ENCODE data around the gene WIPI1. TPM values are rescaled to one million over a fixed set of nuclear protein-coding genes. Genes with fewer than 3 reads are reported as not detected.
"Not testable (repeated sequence)": the region's sequence is repeated elsewhere in the genome, so short reads cannot be mapped to it uniquely, and the experiment has no call there.

The WIPI1 gene
- total and polyA plus RNA-seq, 4 experiments from 2014 or later = 4.4 to 12.3 (median 9.9) TPM

- DNase-seq = no peak
- H3K27ac Mint-ChIP-seq = peak overlapping the region in 3 of 7 donors; percentile 53 to 84 (median 58)
- no peaks in the 10 kb centered on the region for H3K9me3 Mint-ChIP-seq
- H3K4me3 Mint-ChIP-seq = no peak overlapping the region
- Histone ChIP-seq H3K27ac (ENCODE audit: low read depth, low read length) (no peak overlapping the region), H3K36me3 (ENCODE audit: insufficient read depth, low read length) (no peaks in the 10 kb centered on the region), H3K4me3 (ENCODE audit: low read length in 2 of 2) (no peak overlapping the region), H3K9me3 (ENCODE audit: control insufficient read depth in 1 of 2, low read length in 2 of 2) (no peaks in the 10 kb centered on the region), H3K4me1 (ENCODE audit: insufficient read depth, low read length) (peaks cover 14% of the 10 kb centered on the region), H3K27me3 (ENCODE audit: insufficient read depth, low read length) (no peaks in the 10 kb centered on the region)
- intact Hi-C loops (cut with micrococcal nuclease) = no loop called here
- no peaks in the 10 kb centered on the region for H3K36me3 Mint-ChIP-seq
- peaks cover 12 to 22% (median 17%) of the 10 kb centered on the region in 4 donors for H3K4me1 Mint-ChIP-seq
- H3K27me3 Mint-ChIP-seq = peaks cover under 1 to 2% of the 10 kb centered on the region in 2 donors
- ChIA-PET POLR2A (ENCODE audit: partially characterized antibody) (interaction anchor here (1.0 kb wide), 2 partner anchors 17 to 314 kb away, joined by 3 read pairs; partner anchors contain the start of gene PRKAR1A), CTCF (ENCODE audit: partially characterized antibody) (no interaction called here)
These were observed 37.8 kb upstream of the WIPI1 start for GRCh38 chr17:68495081-68495480.

- CTCF ChIA-PET (ENCODE audit: partially characterized antibody) = interaction anchor here (1.3 kb wide), 1 partner anchor 10 kb away, joined by 3 read pairs; no protein-coding TSS in a partner anchor
- H3K27ac Mint-ChIP-seq; H3K4me3 Mint-ChIP-seq; H3K27me3 ChIP-seq (ENCODE audit: insufficient read depth, low read length); intact Hi-C loops (cut with micrococcal nuclease); H3K9me3 ChIP-seq (ENCODE audit: control insufficient read depth in 1 of 2, low read length in 2 of 2); POLR2A ChIA-PET (ENCODE audit: partially characterized antibody); H3K9me3 Mint-ChIP-seq; H3K4me3 ChIP-seq (ENCODE audit: low read length in 2 of 2); H3K36me3 Mint-ChIP-seq; DNase-seq; H3K27me3 Mint-ChIP-seq; H3K36me3 ChIP-seq (ENCODE audit: insufficient read depth, low read length); H3K27ac ChIP-seq (ENCODE audit: low read depth, low read length): not testable (repeated sequence)
- H3K4me1 Mint-ChIP-seq = peaks cover 9 to 15% (median 12%) of the 10 kb centered on the region in 4 donors
- peaks cover 12% of the 10 kb centered on the region for H3K4me1 ChIP-seq (ENCODE audit: insufficient read depth, low read length)
These were observed 35.2 kb upstream of the WIPI1 start for GRCh38 chr17:68492394-68493054.

- ChIA-PET POLR2A (ENCODE audit: partially characterized antibody) (no interaction called here), CTCF (ENCODE audit: partially characterized antibody) (no interaction called here)
- no peak for DNase-seq
- Histone ChIP-seq H3K27me3 (ENCODE audit: insufficient read depth, low read length) (no peaks in the 10 kb centered on the region), H3K27ac (ENCODE audit: low read depth, low read length) (no peak overlapping the region), H3K4me3 (ENCODE audit: low read length in 2 of 2) (no peak overlapping the region), H3K36me3 (ENCODE audit: insufficient read depth, low read length) (no peaks in the 10 kb centered on the region), H3K9me3 (ENCODE audit: control insufficient read depth in 1 of 2, low read length in 2 of 2) (no peaks in the 10 kb centered on the region), H3K4me1 (ENCODE audit: insufficient read depth, low read length) (peaks cover 17% of the 10 kb centered on the region)
- Mint-ChIP-seq H3K27me3 (no peaks in the 10 kb centered on the region), H3K36me3 (no peaks in the 10 kb centered on the region), H3K27ac (no peak overlapping the region), H3K9me3 (no peaks in the 10 kb centered on the region), H3K4me1 (peaks cover 11 to 19% (median 15%) of the 10 kb centered on the region in 4 donors), H3K4me3 (no peak overlapping the region)
- intact Hi-C loops (cut with micrococcal nuclease) = no loop called here
These were observed 34.3 kb upstream of the WIPI1 start for GRCh38 chr17:68491381-68492231.

GRCh38 chr17:68489919-68490318, 32.6 kb upstream of the WIPI1 start:
- Histone ChIP-seq H3K27me3 (ENCODE audit: insufficient read depth, low read length) (no peaks in the 10 kb centered on the region), H3K4me3 (ENCODE audit: low read length in 2 of 2) (no peak overlapping the region), H3K4me1 (ENCODE audit: insufficient read depth, low read length) (peaks cover 17% of the 10 kb centered on the region), H3K27ac (ENCODE audit: low read depth, low read length) (no peak overlapping the region), H3K9me3 (ENCODE audit: control insufficient read depth in 1 of 2, low read length in 2 of 2) (no peaks in the 10 kb centered on the region), H3K36me3 (ENCODE audit: insufficient read depth, low read length) (no peaks in the 10 kb centered on the region)
- Mint-ChIP-seq H3K4me1 (peaks cover 11 to 17% (median 12%) of the 10 kb centered on the region in 4 donors), H3K4me3 (no peak overlapping the region), H3K27me3 (peaks cover 0 to 1% of the 10 kb centered on the region in 2 donors), H3K27ac (peak overlapping the region in 1 of 7 donors; percentile 48), H3K36me3 (no peaks in the 10 kb centered on the region), H3K9me3 (no peaks in the 10 kb centered on the region)
- ChIA-PET POLR2A (ENCODE audit: partially characterized antibody) (no interaction called here), CTCF (ENCODE audit: partially characterized antibody) (interaction anchor here (1.1 kb wide), 1 partner anchor 9 kb away, joined by 3 read pairs; no protein-coding TSS in a partner anchor)
- intact Hi-C loops (cut with micrococcal nuclease) = no loop called here
- DNase-seq = no peak

- H3K27me3 ChIP-seq (ENCODE audit: insufficient read depth, low read length) = no peaks in the 10 kb centered on the region
- no peak overlapping the region for H3K27ac Mint-ChIP-seq
- intact Hi-C loops (cut with micrococcal nuclease) = no loop called here
- H3K9me3 Mint-ChIP-seq = peaks cover 0 to 7% (median 4%) of the 10 kb centered on the region in 8 donors
- peaks cover 0 to 5% of the 10 kb centered on the region in 2 donors for H3K36me3 Mint-ChIP-seq
- peaks cover 2 to 8% of the 10 kb centered on the region in 2 donors for H3K27me3 Mint-ChIP-seq
- POLR2A ChIA-PET (ENCODE audit: partially characterized antibody) = no interaction called here
- no peak overlapping the region for H3K4me3 Mint-ChIP-seq
- H3K4me1 Mint-ChIP-seq = peaks cover 11 to 14% (median 12%) of the 10 kb centered on the region in 4 donors
- DNase-seq = no peak
- CTCF ChIA-PET (ENCODE audit: partially characterized antibody) = no interaction called here
- no peaks in the 10 kb centered on the region for H3K36me3 ChIP-seq (ENCODE audit: insufficient read depth, low read length)
- peaks cover 17% of the 10 kb centered on the region for H3K4me1 ChIP-seq (ENCODE audit: insufficient read depth, low read length)
- no peak overlapping the region for H3K27ac ChIP-seq (ENCODE audit: low read depth, low read length)
- no peaks in the 10 kb centered on the region for H3K9me3 ChIP-seq (ENCODE audit: control insufficient read depth in 1 of 2, low read length in 2 of 2)
- no peak overlapping the region for H3K4me3 ChIP-seq (ENCODE audit: low read length in 2 of 2)
These were observed 27.2 kb upstream of the WIPI1 start for GRCh38 chr17:68484458-68484857.

- POLR2A ChIA-PET (ENCODE audit: partially characterized antibody) = interaction anchor here (1.5 kb wide), 1 partner anchor 11 kb away, joined by 4 read pairs; no protein-coding TSS in a partner anchor
- Histone ChIP-seq H3K4me3 (ENCODE audit: low read length in 2 of 2) (no peak overlapping the region), H3K9me3 (ENCODE audit: control insufficient read depth in 1 of 2, low read length in 2 of 2) (no peaks in the 10 kb centered on the region), H3K36me3 (ENCODE audit: insufficient read depth, low read length) (no peaks in the 10 kb centered on the region), H3K4me1 (ENCODE audit: insufficient read depth, low read length) (peaks cover 6% of the 10 kb centered on the region), H3K27me3 (ENCODE audit: insufficient read depth, low read length) (no peaks in the 10 kb centered on the region), H3K27ac (ENCODE audit: low read depth, low read length) (no peak overlapping the region)
- Mint-ChIP-seq H3K36me3 (peaks cover 0 to 8% of the 10 kb centered on the region in 2 donors), H3K4me1 (peaks cover 4 to 6% (median 5%) of the 10 kb centered on the region in 4 donors), H3K9me3 (peaks cover 0 to 10% (median 5%) of the 10 kb centered on the region in 8 donors), H3K27ac (no peak overlapping the region), H3K4me3 (no peak overlapping the region), H3K27me3 (peaks cover 5 to 10% of the 10 kb centered on the region in 2 donors)
- CTCF ChIA-PET (ENCODE audit: partially characterized antibody) = interaction anchor here (1.3 kb wide), 1 partner anchor 14 kb away, joined by 3 read pairs; no protein-coding TSS in a partner anchor
- no peak for DNase-seq
- intact Hi-C loops (cut with micrococcal nuclease) = no loop called here
These were observed 25.3 kb upstream of the WIPI1 start for GRCh38 chr17:68482576-68483041.

- Histone ChIP-seq H3K4me1 (ENCODE audit: insufficient read depth, low read length) (no peaks in the 10 kb centered on the region), H3K27ac (ENCODE audit: low read depth, low read length) (no peak overlapping the region), H3K9me3 (ENCODE audit: control insufficient read depth in 1 of 2, low read length in 2 of 2) (no peaks in the 10 kb centered on the region), H3K27me3 (ENCODE audit: insufficient read depth, low read length) (no peaks in the 10 kb centered on the region), H3K36me3 (ENCODE audit: insufficient read depth, low read length) (no peaks in the 10 kb centered on the region), H3K4me3 (ENCODE audit: low read length in 2 of 2) (no peak overlapping the region)
- Mint-ChIP-seq H3K4me1 (no peaks in the 10 kb centered on the region), H3K27ac (no peak overlapping the region), H3K36me3 (peaks cover 0 to 8% of the 10 kb centered on the region in 2 donors), H3K9me3 (peaks cover 0 to 10% (median 5%) of the 10 kb centered on the region in 8 donors), H3K27me3 (peaks cover 5 to 10% of the 10 kb centered on the region in 2 donors), H3K4me3 (no peak overlapping the region)
- ChIA-PET CTCF (ENCODE audit: partially characterized antibody) (interaction anchor here (1.2 to 2.5 kb wide), 3 partner anchors 9 to 17 kb away, joined by 3 to 10 read pairs (median 6); no protein-coding TSS in a partner anchor), POLR2A (ENCODE audit: partially characterized antibody) (interaction anchor here (1.5 kb wide), 1 partner anchor 13 kb away, joined by 4 read pairs; no protein-coding TSS in a partner anchor)
- DNase-seq = no peak
- intact Hi-C loops (cut with micrococcal nuclease) = no loop called here
These were observed 23.6 kb upstream of the WIPI1 start for GRCh38 chr17:68480885-68481284.

Measured in CD4-positive, alpha-beta memory T cell (primary cell).